ENCODE results near the gene CCDC106. TPM values are rescaled to one million over a fixed set of nuclear protein-coding genes. Genes with fewer than 3 reads are reported as not detected.

CCDC106 gene
- total RNA-seq, 1 experiment from 2014 or later = 21.1 TPM

DNA sequence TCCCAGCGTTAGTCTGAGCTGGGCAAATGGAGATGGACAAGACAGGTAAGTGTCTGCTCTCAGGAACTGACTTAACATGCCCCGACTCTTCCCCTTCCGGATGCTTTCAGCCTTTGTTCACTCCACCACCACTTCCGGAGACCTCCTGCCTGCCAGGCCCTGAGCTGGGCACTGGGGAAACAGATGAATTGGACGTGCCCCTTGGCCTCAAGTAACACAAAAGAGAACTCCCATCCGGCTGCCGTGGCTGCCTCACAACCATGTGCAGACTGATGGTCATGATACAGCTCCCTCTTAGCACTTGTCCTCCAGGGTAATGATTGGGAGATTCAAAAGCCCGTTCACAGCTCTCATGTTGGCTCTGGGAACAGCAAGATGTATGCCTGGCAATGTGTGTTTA is 30.6 kb upstream of the CCDC106 start:
- peak overlapping the region; percentile 68; the same call in 1 of the 2 replicates for H3K27ac Mint-ChIP-seq
- H3K9me3 Mint-ChIP-seq = 0 out of 2 replicates have a peak, but pooled peaks cover 3% of the 10 kb centered on the region
- TF ChIP-seq NFATC4 (CRISPR knock-in tag; IDR thresholded peaks at IDR 0.05) (no peak), TP53 (CRISPR knock-in tag; IDR thresholded peaks at IDR 0.05) (no peak)
- ChIA-PET POLR2A (no interaction called here), CTCF (interaction anchor here (0.7 to 4.0 kb wide), 3 partner anchors 11 to 514 kb away, joined by 3 to 14 read pairs (median 9); partner anchors contain the start of gene ZNF865)
- DNase-seq (ENCODE audit: low spot score) (no peak), ATAC-seq (no peak)
- H3K4me3 Mint-ChIP-seq = no peak overlapping the region
- H3K27me3 Mint-ChIP-seq (ENCODE audit: low read depth) = 0 out of 2 replicates have a peak, but pooled peaks cover 3% of the 10 kb centered on the region
- 0 out of 2 replicates have a peak, but pooled peaks cover 3% of the 10 kb centered on the region for H3K4me1 Mint-ChIP-seq
- peaks cover 19% of the 10 kb centered on the region for H3K36me3 Mint-ChIP-seq

DNA sequence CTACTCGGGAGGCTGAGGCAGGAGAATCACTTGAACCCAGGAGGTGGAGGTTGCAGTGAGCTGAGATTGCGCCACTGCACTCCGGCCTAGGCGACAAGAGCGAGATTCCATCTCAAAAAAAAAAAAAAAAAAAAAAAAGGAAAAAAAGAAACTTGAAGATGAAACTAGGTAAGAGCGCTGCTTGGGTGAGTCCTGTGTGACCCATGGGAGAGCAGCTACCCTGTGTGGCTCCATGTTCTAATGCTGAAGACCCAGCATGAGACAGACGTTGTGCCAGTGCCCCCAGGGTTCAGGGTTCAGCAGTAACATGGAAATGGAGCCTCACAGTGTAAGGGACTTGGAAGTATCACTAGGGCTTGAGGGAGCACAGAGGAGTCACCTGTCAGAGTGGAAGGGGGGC is 29.6 kb upstream of the CCDC106 start:
- no peak for TF ChIP-seq CDX4 (CRISPR knock-in tag; IDR thresholded peaks at IDR 0.05; ENCODE audit: borderline replicate concordance)
- TF ChIP-seq SMAD3 (CRISPR knock-in tag; IDR thresholded peaks at IDR 0.05; ENCODE audit: borderline replicate concordance) = no peak
- no peak for TF ChIP-seq CREB1 (CRISPR knock-in tag; IDR thresholded peaks at IDR 0.05)
- TF ChIP-seq, protein P1, sequence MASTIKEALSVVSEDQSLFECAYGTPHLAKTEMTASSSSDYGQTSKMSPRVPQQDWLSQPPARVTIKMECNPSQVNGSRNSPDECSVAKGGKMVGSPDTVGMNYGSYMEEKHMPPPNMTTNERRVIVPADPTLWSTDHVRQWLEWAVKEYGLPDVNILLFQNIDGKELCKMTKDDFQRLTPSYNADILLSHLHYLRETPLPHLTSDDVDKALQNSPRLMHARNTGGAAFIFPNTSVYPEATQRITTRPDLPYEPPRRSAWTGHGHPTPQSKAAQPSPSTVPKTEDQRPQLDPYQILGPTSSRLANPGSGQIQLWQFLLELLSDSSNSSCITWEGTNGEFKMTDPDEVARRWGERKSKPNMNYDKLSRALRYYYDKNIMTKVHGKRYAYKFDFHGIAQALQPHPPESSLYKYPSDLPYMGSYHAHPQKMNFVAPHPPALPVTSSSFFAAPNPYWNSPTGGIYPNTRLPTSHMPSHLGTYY (CRISPR knock-in tag; IDR thresholded peaks at IDR 0.05) = no peak
- TF ChIP-seq, protein P2, sequence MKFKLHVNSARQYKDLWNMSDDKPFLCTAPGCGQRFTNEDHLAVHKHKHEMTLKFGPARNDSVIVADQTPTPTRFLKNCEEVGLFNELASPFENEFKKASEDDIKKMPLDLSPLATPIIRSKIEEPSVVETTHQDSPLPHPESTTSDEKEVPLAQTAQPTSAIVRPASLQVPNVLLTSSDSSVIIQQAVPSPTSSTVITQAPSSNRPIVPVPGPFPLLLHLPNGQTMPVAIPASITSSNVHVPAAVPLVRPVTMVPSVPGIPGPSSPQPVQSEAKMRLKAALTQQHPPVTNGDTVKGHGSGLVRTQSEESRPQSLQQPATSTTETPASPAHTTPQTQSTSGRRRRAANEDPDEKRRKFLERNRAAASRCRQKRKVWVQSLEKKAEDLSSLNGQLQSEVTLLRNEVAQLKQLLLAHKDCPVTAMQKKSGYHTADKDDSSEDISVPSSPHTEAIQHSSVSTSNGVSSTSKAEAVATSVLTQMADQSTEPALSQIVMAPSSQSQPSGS (CRISPR knock-in tag; IDR thresholded peaks at IDR 0.05; ENCODE audit: borderline replicate concordance, low read depth) = no peak
- TF ChIP-seq, protein P3, sequence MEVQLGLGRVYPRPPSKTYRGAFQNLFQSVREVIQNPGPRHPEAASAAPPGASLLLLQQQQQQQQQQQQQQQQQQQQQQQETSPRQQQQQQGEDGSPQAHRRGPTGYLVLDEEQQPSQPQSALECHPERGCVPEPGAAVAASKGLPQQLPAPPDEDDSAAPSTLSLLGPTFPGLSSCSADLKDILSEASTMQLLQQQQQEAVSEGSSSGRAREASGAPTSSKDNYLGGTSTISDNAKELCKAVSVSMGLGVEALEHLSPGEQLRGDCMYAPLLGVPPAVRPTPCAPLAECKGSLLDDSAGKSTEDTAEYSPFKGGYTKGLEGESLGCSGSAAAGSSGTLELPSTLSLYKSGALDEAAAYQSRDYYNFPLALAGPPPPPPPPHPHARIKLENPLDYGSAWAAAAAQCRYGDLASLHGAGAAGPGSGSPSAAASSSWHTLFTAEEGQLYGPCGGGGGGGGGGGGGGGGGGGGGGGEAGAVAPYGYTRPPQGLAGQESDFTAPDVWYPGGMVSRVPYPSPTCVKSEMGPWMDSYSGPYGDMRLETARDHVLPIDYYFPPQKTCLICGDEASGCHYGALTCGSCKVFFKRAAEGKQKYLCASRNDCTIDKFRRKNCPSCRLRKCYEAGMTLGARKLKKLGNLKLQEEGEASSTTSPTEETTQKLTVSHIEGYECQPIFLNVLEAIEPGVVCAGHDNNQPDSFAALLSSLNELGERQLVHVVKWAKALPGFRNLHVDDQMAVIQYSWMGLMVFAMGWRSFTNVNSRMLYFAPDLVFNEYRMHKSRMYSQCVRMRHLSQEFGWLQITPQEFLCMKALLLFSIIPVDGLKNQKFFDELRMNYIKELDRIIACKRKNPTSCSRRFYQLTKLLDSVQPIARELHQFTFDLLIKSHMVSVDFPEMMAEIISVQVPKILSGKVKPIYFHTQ (CRISPR knock-in tag; IDR thresholded peaks at IDR 0.05) = no peak
- TF ChIP-seq ZNF317 (CRISPR knock-in tag; IDR thresholded peaks at IDR 0.05; ENCODE audit: borderline replicate concordance, low read depth) = no peak
- TF ChIP-seq E2F5 (CRISPR knock-in tag; IDR thresholded peaks at IDR 0.05) = no peak
- TF ChIP-seq HMGA2 (CRISPR knock-in tag; IDR thresholded peaks at IDR 0.05) = no peak
- TF ChIP-seq, protein P4, sequence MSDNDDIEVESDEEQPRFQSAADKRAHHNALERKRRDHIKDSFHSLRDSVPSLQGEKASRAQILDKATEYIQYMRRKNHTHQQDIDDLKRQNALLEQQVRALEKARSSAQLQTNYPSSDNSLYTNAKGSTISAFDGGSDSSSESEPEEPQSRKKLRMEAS (CRISPR knock-in tag; IDR thresholded peaks at IDR 0.05) = no peak
- TF ChIP-seq GRHL2 (CRISPR knock-in tag; IDR thresholded peaks at IDR 0.05; ENCODE audit: insufficient replicate concordance, severe bottlenecking) = no peak
- 0 out of 2 replicates have a peak, but pooled peaks cover 3% of the 10 kb centered on the region for H3K9me3 Mint-ChIP-seq
- CTCF ChIA-PET = interaction anchor here (0.6 to 4.0 kb wide), 6 partner anchors 12 to 79 kb away, joined by 3 to 14 read pairs (median 5); partner anchors contain the start of gene ZNF865
- no peak for ATAC-seq
- peaks cover 22% of the 10 kb centered on the region for H3K36me3 Mint-ChIP-seq
- no peak for DNase-seq (ENCODE audit: low spot score)
- H3K4me3 Mint-ChIP-seq = no peak overlapping the region
- no peak overlapping the region for H3K27ac Mint-ChIP-seq
- POLR2A ChIA-PET = interaction anchor here (0.7 kb wide), 1 partner anchor 1189 kb away, joined by 3 read pairs; no protein-coding TSS in a partner anchor
- H3K27me3 Mint-ChIP-seq (ENCODE audit: low read depth) = 0 out of 2 replicates have a peak, but pooled peaks cover 3% of the 10 kb centered on the region
- H3K4me1 Mint-ChIP-seq = peaks cover 5% of the 10 kb centered on the region; the same call in 1 of the 2 replicates

- DNase-seq (ENCODE audit: low spot score) = no peak
- Mint-ChIP-seq H3K4me3 (no peak overlapping the region), H3K9me3 (0 out of 2 replicates have a peak, but pooled peaks cover 3% of the 10 kb centered on the region), H3K27ac (no peak overlapping the region), H3K36me3 (peaks cover 22% of the 10 kb centered on the region), H3K4me1 (peaks cover 11% of the 10 kb centered on the region), H3K27me3 (ENCODE audit: low read depth) (0 out of 2 replicates have a peak, but pooled peaks cover 3% of the 10 kb centered on the region)
- POLR2A ChIA-PET = interaction anchor here (1.6 kb wide), 2 partner anchors 21 to 28 kb away, joined by 3 to 4 read pairs; partner anchors contain the start of gene CCDC106
- ATAC-seq = no peak
- CTCF ChIA-PET = interaction anchor here (0.7 to 4.0 kb wide), 6 partner anchors 13 to 152 kb away, joined by 3 to 14 read pairs (median 4); partner anchors contain the start of gene ZNF865
- TF ChIP-seq ESRRA (CRISPR knock-in tag; IDR thresholded peaks at IDR 0.05; ENCODE audit: borderline replicate concordance) (no peak), SMAD3 (CRISPR knock-in tag; IDR thresholded peaks at IDR 0.05; ENCODE audit: borderline replicate concordance) (no peak), NR1H2 (CRISPR knock-in tag; IDR thresholded peaks at IDR 0.05) (no peak), E2F5 (CRISPR knock-in tag; IDR thresholded peaks at IDR 0.05) (no peak), ZSCAN18 (CRISPR knock-in tag; IDR thresholded peaks at IDR 0.05) (no peak), CREM (CRISPR knock-in tag; IDR thresholded peaks at IDR 0.05) (no peak), CDX4 (CRISPR knock-in tag; IDR thresholded peaks at IDR 0.05; ENCODE audit: borderline replicate concordance) (no peak), NR3C1 (CRISPR knock-in tag; conservative IDR thresholded peaks at IDR 0.05; ENCODE audit: low read depth) (no peak)
Measured at GRCh38 chr19:55619286-55619685, 28.7 kb upstream of the CCDC106 start.

Measured in WTC11 (cell line).